Stimulated activated CD8-positive, alpha-beta memory T cell treated with anti-CD3 and anti-CD28 coated beads, Interleukin-15, amount 100 ng/mL, for 1 hour (primary cell): ENCODE measurements around the gene MYRIP.

Source experiments
- DNase-seq: peaks from one replicate; pipeline ENCODE4 v3.0.0-alpha.2; 2020; ENCODE audit warnings: low read depth

MYRIP gene

DNA sequence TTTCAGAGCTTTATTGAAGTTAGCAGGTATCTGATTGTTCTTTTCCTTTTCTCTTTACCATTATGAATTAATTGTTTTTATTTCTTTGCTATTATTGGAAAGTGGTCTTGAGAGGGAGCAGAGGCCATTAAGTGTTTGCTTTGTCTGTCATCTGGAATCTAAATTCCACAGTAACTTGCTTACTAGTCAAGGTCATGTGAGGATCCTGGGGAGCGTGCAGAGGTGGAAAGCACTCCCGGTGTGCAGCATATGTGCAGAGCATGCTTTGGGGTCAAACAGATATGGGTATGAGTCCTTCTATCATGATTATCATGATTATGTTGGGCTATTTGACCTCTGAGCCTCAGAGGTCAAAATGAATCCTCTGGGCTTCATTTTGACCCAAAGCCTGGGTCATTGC, 96.4 kb downstream of the MYRIP start:
- no peak for DNase-seq

DNA sequence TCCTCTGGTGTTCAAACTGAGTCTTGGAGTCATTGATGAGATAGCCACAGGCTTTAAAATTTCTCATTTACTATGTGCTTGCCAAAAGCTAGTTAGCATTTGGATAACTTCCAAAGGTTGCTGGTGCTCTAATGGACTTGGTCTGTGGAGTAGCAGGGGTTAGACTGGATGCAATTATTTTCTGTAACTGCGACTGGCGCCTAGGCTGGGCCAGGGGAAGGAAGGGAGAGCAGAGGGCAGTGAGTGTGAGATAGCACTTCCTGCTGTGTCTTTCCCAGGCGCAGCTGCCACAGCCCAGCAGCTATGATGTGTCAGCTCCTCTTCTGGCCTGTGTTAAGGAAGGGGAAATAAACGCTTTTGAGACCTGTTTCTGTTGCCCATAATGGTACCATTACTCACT, 98.6 kb downstream of the MYRIP start:
- DNase-seq = no peak

DNA sequence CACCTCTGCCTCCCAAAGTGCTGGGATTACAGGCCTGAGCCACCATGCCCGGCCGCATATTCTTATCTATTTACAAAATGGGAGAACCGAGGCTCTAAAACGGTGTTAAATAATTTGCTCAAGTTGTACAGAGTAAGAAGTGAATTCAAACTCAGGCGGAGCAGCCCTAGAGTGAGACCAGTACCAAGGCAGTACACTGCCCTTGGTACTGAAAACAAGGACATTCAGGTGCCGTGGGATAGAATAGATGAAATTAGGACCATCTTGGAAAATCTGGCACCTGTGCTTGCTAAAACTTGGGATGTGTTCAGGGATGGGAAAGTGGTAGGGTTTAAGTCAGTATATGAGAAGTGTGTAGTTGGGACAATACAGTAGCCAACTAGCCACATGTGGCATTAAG, 100.7 kb downstream of the MYRIP start:
- no peak for DNase-seq

- DNase-seq = no peak
These were observed 101.5 kb downstream of the MYRIP start for GRCh38 chr3:39910826-39911464.

GRCh38 chr3:39911465-39912309, 102.3 kb downstream of the MYRIP start:
- no peak for DNase-seq

DNA sequence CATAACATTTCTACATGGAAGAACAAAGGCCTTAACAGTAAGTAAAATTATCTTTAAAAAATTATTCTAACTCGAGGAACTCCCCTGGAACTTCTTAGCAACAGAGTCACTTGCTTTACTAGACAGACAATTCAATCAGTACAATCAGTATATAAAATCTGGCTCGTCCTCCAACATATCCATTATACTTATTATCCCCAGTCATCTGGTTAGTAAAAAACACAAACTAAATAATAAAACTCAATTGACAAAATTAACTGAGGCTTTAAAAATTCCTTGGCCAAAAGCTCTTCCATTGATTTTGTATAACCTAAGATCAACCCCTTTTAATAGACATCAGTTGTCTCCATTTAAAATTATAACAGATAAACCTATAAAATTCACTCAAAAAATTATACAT, 105.6 kb downstream of the MYRIP start:
- DNase-seq = no peak

GRCh38 chr3:39917065-39917773, 107.8 kb downstream of the MYRIP start:
- DNase-seq = no peak

DNA sequence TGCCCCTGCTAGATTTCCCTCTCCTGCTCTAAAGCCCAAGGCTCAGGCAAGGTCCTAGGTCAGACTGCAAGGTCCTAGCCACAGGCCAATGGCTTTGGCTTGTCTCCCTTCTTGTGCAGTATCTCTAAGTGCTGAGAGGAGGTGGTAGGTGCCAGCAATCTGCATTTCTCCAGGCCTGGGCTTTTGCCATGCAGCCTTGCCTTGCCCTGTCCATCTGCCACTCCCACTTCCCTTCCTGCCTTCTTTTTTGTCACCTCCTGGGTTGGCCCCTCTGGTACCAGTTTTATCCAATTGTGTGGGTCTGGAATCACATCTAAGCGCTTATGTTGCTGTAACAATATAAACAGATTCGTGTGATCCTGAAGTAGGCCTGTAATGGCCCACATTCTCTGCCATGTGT, 109.9 kb downstream of the MYRIP start:
- DNase-seq = no peak

- DNase-seq = no peak
These were observed 110.9 kb downstream of the MYRIP start for GRCh38 chr3:39920271-39920670.

GRCh38 chr3:39927479-39927878, 118.1 kb downstream of the MYRIP start:
- DNase-seq = no peak

DNA sequence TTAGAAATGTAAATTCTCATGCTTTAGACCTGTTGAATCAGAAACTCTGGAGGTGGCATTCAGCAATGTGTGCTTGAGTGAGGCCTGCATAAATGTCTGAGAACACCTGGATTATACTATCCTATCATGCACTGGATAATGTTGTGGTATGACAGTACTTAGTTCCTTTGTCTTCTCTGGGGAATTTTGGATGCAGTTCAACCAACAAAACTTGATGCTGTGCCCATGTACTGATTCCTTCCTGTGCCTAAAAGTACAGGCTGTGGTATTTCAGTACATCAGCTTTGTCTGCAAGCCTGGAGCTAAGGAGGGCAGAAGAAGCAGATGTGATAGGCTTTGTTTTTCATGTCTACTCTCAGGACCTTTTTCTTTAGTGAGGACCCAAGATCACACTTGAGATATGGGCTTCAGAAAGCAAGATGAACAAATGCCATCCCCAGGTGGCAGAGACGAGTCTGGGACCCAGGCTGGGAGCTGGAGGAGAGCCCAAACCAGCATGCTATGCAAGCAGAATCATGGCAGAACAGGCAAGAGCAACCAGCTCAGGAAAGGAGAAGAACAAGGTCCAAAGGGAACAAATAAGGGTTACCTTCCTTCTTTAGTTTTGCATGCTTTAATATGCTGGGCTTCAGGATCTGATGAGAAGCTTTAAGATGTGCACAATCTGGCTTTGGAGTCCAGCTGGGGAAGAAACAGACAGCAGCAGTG, 124.7 kb downstream of the MYRIP start:
- no peak for DNase-seq

- DNase-seq = no peak
These were observed 125.3 kb downstream of the MYRIP start for GRCh38 chr3:39934696-39935095.

- no peak for DNase-seq
These were observed 125.9 kb downstream of the MYRIP start for GRCh38 chr3:39935261-39935660.

DNA sequence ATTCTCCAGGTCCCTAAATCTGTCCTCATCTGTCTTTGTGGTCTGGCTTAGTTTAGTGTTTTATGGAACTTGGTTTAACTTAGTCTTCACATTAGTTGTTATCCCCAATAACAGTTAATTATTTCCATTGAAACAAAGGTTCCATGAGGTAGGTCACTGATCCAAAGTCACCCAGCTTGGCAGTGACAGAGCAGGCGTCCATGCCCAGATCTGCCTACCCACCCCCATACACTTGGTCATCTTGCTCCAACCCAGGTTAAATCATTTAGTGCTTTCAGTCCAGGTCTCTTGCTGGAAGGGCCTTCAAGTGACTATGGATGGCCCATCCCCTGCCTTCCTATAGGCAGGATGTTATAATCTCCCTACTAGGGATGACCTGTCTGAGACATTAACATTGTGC, 127.4 kb downstream of the MYRIP start:
- DNase-seq = no peak

DNA sequence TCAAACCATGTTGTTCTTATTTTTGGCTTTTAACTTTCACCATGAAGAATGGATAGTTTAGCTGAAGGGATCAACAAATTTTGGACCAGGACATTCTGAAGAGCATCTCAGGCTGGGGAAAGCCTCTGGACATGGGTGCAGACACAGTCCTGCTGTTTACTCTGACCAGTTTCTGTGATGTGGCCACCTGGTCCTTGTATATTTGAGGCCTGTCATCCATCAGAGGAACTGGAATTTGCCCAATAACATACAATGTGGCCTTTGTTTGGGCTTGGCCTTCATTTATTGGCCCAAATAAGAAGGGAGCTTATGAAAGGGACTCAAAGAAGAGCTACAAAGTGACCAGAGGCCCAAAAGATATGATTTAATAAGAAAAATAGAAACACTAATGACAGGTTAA, 127.9 kb downstream of the MYRIP start:
- DNase-seq = no peak

GRCh38 chr3:39937874-39938273, 128.5 kb downstream of the MYRIP start:
- DNase-seq = no peak

DNA sequence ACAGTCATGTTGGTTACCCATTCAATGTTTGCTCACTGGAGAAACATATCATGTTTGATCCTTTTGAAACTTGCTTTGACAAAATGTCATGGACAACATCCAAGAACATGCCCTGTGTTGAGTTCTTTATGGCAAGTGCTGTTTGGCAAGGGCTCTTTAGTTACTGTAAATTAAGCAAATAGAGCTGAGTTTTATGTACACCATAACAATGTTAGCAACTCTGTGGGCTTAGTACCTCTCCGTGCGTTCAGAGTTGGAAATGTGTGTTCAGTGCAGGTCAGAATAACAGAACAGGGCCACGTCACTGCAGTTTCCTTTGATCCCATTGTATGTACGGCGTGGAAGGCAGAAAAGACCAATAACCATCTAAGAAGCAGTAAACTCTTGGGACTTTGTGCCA, 132.5 kb downstream of the MYRIP start:
- DNase-seq = no peak

DNA sequence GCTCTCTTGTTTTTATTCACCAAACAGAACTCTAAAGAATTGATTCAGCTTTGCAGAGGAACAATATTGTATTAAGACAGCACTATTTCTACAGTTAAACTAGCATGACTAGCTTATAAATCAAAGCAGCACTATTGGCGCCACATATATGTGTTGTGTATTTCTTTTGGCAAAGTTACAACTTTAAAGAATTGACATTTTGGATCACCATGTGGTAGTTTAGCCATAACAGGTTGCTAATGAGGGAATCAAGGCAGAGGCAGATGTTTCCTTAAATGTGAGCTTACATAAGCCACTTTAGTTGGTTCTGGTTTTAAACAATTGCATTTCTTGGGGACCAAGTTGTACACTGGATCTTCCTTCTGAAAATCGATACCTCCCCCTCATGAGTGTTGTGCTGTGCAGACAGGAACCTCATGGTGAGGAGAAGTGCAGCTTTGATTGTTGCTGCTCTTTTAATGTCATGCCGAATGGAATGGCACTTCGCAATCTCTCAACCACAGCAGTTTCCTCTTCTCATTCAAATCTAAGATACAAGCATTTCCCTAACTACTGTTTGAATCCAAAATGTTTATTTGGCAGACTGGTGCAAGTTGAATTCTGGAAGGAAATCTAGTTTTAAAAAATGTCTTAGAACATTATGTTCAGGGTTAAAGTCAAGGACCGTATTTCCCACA, 151.2 kb downstream of the MYRIP start:
- no peak for DNase-seq

GRCh38 chr3:39961230-39961629, 151.8 kb downstream of the MYRIP start:
- no peak for DNase-seq

DNA sequence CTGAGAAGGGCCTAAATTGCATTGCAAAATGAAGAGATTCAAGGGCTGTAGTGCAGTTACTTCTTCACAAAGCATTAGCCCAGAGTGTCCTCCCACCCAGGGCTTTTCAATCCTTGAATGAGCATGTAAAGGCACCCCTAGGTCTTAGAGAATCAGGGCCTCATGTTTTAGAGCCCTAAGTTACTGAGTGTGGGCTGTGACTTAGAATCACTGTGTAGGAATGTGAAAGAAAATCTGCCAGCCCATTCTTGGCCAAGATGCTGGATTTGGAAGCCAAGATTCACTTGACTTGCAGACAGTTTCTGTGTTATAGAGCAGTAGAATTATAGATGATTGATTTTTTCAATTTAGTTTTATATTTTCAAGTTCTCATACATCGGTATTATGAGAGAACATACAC, 153.2 kb downstream of the MYRIP start:
- no peak for DNase-seq

- no peak for DNase-seq
These were observed 156.1 kb downstream of the MYRIP start for GRCh38 chr3:39965461-39965860.

- DNase-seq = no peak
These were observed 156.6 kb downstream of the MYRIP start for GRCh38 chr3:39965997-39966396.
